GM12874 (cell line): ENCODE measurements around the gene PRICKLE2.

Source experiments
- TF ChIP-seq, protein P1 (sequence below): IDR thresholded peaks from 2 replicates; pipeline ENCODE4 v1.5.1; 2011; ENCODE audit warnings: low read depth, mild to moderate bottlenecking, control low read depth, low read length, moderate library complexity; ENCODE audit not compliant: insufficient read depth

PRICKLE2 gene

DNA sequence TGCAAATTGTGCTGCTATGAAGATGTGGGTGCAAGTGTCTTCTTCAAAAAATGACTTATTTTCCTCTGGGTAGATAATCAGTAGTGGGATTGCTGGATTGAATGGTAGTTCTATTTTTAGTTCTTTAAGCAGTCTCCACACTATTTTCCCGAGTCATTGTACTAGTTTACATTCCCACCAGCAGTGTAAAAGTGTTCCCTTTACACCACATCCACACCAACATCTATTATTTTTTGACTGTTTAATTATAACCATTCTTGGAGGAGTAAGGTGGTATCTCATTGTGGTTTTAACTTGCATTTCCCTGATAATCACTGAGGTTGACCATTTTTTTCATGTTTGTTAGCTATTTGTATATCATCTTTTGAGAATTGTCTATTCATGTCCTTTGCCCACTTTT is 182.3 kb downstream of the PRICKLE2 start:
- TF ChIP-seq, protein P1, sequence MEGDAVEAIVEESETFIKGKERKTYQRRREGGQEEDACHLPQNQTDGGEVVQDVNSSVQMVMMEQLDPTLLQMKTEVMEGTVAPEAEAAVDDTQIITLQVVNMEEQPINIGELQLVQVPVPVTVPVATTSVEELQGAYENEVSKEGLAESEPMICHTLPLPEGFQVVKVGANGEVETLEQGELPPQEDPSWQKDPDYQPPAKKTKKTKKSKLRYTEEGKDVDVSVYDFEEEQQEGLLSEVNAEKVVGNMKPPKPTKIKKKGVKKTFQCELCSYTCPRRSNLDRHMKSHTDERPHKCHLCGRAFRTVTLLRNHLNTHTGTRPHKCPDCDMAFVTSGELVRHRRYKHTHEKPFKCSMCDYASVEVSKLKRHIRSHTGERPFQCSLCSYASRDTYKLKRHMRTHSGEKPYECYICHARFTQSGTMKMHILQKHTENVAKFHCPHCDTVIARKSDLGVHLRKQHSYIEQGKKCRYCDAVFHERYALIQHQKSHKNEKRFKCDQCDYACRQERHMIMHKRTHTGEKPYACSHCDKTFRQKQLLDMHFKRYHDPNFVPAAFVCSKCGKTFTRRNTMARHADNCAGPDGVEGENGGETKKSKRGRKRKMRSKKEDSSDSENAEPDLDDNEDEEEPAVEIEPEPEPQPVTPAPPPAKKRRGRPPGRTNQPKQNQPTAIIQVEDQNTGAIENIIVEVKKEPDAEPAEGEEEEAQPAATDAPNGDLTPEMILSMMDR = no peak
